HepG2 (cell line): ENCODE results near the gene LRRC74B. TPM values are rescaled to one million over a fixed set of nuclear protein-coding genes. Genes with fewer than 3 reads are reported as not detected.

Source experiments
- FOXO1 ChIP-seq: sonication (generic); formaldehyde crosslinking; IDR thresholded peaks from 2 replicates; pipeline ENCODE4 v1.4.0; 2020; ENCODE audit warnings: missing genetic modification reagents
- MATR3 ChIP-seq: sonication (generic); formaldehyde crosslinking; IDR thresholded peaks from 2 replicates; pipeline ENCODE4 v1.4.0; 2020; ENCODE audit warnings: missing genetic modification reagents
- NFYB ChIP-seq: sonication (generic); formaldehyde crosslinking; IDR thresholded peaks from 2 replicates; pipeline ENCODE4 v1.4.0; 2020; ENCODE audit warnings: missing genetic modification reagents
- NONO ChIP-seq, 2 experiments: fragments of 450-650 bp in 1 of 2; sonication (generic) in 1 of 2; formaldehyde crosslinking in 1 of 2; IDR thresholded peaks in 1 of 2; conservative IDR thresholded peaks in 1 of 2; 2 replicates each; pipeline versions ENCODE4 v1.6.1 to v1.8.0; 2017 to 2022; ENCODE audit warnings: mild to moderate bottlenecking in 1 of 2, missing genetic modification reagents in 1 of 2, moderate library complexity in 1 of 2
- SP1 ChIP-seq, 2 experiments: fragments of 450-650 bp in 1 of 2; sonication (generic) in 1 of 2; formaldehyde crosslinking in 1 of 2; IDR thresholded peaks; 2 replicates each; pipeline versions ENCODE4 v1.4.0 to v1.6.1; 2016 to 2020; ENCODE audit warnings: missing genetic modification reagents in 1 of 2
- SPEN ChIP-seq: sonication (generic); formaldehyde crosslinking; IDR thresholded peaks from 2 replicates; pipeline ENCODE4 v1.5.1; 2020; ENCODE audit warnings: low read depth, mild to moderate bottlenecking, missing genetic modification reagents
- ZNF136 ChIP-seq: sonication (generic); formaldehyde crosslinking; IDR thresholded peaks from 2 replicates; pipeline ENCODE4 v1.8.1; 2022; ENCODE audit warnings: low read depth, mild to moderate bottlenecking, moderate library complexity, missing genetic modification reagents
- ZNF160 ChIP-seq: sonication (generic); formaldehyde crosslinking; IDR thresholded peaks from 2 replicates; pipeline ENCODE4 v1.8.0; 2022; ENCODE audit warnings: mild to moderate bottlenecking, inconsistent platforms, missing genetic modification reagents
- ZNF180 ChIP-seq: sonication (generic); formaldehyde crosslinking; IDR thresholded peaks from 2 replicates; pipeline ENCODE4 v1.4.0; 2020; ENCODE audit warnings: low read depth, missing genetic modification reagents, borderline replicate concordance
- ZNF574 ChIP-seq: sonication (generic); formaldehyde crosslinking; IDR thresholded peaks from 2 replicates; pipeline ENCODE4 v1.4.0; 2020; ENCODE audit warnings: missing genetic modification reagents
- ZNF646 ChIP-seq: sonication (generic); formaldehyde crosslinking; IDR thresholded peaks from 2 replicates; pipeline ENCODE4 v1.9.0; 2021; ENCODE audit warnings: mild to moderate bottlenecking, missing genetic modification reagents
- polyA plus RNA-seq, 8 experiments: library from polyadenylated mRNA; depleted of rRNA in 3 of 8; stranded (reverse) in 7 of 8; unstranded in 1 of 8; fragments of >200 nt; fragmentation: Illumina TruSeq in 4 of 8; extraction: Trizol in 4 of 8; gene quantifications; 2 replicates each; pipeline versions ENCODE4 v1.2.1 to v1.2.3, GENCODE V29; 2011 to 2016; ENCODE audit warnings: low read depth in 4 of 8, missing spikeins in 1 of 8, mixed read lengths in 1 of 8; ENCODE audit not compliant: insufficient read depth in 1 of 8
- total RNA-seq, 5 experiments: library from RNA; depleted of rRNA; stranded (reverse); fragments of >200 nt; fragmentation: Illumina TruSeq; extraction: Trizol; gene quantifications; 2 replicates each; pipeline ENCODE4 v1.2.3, GENCODE V29; 2016; ENCODE audit warnings: low read depth in 1 of 5
- TF ChIP-seq, protein P1 (sequence below): IDR thresholded peaks from 2 replicates; pipeline ENCODE4 v1.6.1; 2012; ENCODE audit warnings: low read depth, low read length, improper control_type of control experiment
- TF ChIP-seq, protein P2 (sequence below): sonication (generic); formaldehyde crosslinking; IDR thresholded peaks from 2 replicates; pipeline ENCODE4 v1.5.1; 2020; ENCODE audit warnings: mild to moderate bottlenecking, missing genetic modification reagents, moderate library complexity

Gene LRRC74B
- total and polyA plus RNA-seq, 2 of the 13 experiments (the other 11 are each of a cell fraction or from before 2014, with no cell fraction given): not detected

GRCh38 chr22:21102659-21103267 lies 57.0 kb downstream of the LRRC74B start (continued):
- TF ChIP-seq, protein P1, sequence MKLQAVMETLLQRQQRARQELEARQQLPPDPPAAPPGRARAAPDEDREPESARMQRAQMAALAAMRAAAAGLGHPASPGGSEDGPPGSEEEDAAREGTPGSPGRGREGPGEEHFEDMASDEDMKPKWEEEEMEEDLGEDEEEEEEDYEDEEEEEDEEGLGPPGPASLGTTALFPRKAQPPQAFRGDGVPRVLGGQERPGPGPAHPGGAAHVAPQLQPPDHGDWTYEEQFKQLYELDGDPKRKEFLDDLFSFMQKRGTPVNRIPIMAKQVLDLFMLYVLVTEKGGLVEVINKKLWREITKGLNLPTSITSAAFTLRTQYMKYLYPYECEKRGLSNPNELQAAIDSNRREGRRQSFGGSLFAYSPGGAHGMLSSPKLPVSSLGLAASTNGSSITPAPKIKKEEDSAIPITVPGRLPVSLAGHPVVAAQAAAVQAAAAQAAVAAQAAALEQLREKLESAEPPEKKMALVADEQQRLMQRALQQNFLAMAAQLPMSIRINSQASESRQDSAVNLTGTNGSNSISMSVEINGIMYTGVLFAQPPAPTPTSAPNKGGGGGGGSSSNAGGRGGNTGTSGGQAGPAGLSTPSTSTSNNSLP: no peak
- no peak for TF ChIP-seq ZNF136 (CRISPR knock-in tag)
- no peak for TF ChIP-seq NFYB (CRISPR knock-in tag)
- no peak for TF ChIP-seq MATR3
- no peak for TF ChIP-seq NONO (IDR thresholded peaks at IDR 0.05)
- TF ChIP-seq NONO (CRISPR knock-in tag; conservative IDR thresholded peaks at IDR 0.05): peak; percentile 33; the same call in 1 of the 2 replicates
- TF ChIP-seq ZNF160 (CRISPR knock-in tag): no peak
- TF ChIP-seq SPEN (CRISPR knock-in tag): no peak
- TF ChIP-seq FOXO1 (CRISPR knock-in tag): 0 out of 2 replicates have a peak, but pooled peaks have one; percentile 42
- no peak for TF ChIP-seq SP1 (IDR thresholded peaks at IDR 0.05)
- no peak for TF ChIP-seq SP1 (CRISPR knock-in tag; IDR thresholded peaks at IDR 0.05)
- 0 out of 2 replicates have a peak, but pooled peaks have one; percentile 31 for TF ChIP-seq ZNF574
- TF ChIP-seq ZNF180: no peak
- TF ChIP-seq ZNF646 (CRISPR knock-in tag): no peak
- TF ChIP-seq, protein P2, sequence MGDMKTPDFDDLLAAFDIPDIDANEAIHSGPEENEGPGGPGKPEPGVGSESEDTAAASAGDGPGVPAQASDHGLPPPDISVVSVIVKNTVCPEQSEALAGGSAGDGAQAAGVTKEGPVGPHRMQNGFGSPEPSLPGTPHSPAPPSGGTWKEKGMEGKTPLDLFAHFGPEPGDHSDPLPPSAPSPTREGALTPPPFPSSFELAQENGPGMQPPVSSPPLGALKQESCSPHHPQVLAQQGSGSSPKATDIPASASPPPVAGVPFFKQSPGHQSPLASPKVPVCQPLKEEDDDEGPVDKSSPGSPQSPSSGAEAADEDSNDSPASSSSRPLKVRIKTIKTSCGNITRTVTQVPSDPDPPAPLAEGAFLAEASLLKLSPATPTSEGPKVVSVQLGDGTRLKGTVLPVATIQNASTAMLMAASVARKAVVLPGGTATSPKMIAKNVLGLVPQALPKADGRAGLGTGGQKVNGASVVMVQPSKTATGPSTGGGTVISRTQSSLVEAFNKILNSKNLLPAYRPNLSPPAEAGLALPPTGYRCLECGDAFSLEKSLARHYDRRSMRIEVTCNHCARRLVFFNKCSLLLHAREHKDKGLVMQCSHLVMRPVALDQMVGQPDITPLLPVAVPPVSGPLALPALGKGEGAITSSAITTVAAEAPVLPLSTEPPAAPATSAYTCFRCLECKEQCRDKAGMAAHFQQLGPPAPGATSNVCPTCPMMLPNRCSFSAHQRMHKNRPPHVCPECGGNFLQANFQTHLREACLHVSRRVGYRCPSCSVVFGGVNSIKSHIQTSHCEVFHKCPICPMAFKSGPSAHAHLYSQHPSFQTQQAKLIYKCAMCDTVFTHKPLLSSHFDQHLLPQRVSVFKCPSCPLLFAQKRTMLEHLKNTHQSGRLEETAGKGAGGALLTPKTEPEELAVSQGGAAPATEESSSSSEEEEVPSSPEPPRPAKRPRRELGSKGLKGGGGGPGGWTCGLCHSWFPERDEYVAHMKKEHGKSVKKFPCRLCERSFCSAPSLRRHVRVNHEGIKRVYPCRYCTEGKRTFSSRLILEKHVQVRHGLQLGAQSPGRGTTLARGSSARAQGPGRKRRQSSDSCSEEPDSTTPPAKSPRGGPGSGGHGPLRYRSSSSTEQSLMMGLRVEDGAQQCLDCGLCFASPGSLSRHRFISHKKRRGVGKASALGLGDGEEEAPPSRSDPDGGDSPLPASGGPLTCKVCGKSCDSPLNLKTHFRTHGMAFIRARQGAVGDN (CRISPR knock-in tag): peak; percentile 58
